AML-193 (cell line): ENCODE measurements around the gene KIFC3.

Source experiments
- DNase-seq, 2 experiments: peaks; one replicate each; lab custom pipeline; 2025; lab: John Stamatoyannopoulos, UW

KIFC3 gene

DNA sequence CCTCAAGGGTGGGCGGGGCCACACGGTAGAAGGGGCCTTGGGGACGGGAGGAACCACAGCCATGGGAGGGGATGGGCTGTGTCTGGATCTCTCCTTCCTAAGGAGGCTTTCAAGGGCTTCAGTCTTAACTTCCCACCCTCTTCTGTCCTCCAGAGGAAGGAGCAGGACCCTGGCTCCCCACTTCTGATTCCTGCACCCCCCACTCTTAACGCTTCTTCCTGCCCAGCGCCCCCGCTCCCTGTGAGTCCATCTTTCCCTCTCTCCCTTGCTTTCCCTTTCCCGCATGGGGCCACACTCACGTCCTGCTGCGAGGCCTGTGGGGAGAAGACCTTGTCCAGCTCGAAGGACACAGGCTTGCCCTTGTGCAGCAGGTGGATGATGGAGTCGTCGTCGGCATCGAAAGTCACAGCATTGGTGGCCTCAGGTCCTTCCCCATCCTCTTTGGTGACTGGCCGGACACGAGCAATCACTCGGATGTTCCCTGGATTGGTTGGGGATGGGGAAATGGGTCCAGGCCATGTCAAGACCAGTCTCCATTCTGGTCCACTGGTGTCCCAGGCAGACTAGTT is 37.0 kb downstream of the KIFC3 start:
- no peak for DNase-seq

DNA sequence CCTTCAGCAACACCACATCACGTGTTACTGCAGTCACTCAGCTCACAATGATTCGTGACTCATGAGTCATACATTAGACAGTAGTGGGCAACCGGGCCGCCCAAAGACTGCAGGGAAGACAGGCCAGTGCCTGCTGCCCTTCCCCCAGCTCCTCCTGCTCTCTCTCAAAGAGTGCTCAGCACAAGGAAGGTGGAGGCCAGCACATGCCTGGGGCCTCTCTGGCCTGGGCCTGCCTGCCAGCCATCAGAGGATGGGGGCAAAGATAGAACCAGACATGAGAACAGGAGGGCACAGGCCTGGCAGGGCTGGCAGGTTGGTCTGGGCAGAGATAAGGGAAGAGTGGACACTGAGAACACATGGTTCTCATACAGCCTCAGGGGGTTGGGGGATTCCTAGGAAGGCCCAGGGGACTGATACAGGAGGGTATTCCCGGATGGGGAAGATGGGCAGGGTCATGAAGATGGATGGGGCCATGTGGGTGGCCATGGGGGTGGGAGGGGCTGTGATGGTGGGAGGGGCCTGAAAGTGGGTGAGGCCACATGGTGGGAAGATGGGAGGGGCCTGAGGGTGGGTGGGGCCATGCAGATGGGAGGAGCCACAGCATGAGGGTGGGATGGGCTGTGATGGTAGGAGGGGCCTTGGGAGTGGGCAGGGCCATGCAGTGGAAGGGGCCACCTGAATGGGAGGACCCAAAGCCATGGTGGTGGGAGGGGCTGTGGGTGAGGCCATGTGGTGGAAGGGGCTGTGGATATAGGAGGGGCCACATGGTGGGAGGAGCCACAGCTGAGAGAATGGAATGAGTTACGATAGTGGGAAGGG is 37.7 kb downstream of the KIFC3 start:
- DNase-seq = no peak

DNA sequence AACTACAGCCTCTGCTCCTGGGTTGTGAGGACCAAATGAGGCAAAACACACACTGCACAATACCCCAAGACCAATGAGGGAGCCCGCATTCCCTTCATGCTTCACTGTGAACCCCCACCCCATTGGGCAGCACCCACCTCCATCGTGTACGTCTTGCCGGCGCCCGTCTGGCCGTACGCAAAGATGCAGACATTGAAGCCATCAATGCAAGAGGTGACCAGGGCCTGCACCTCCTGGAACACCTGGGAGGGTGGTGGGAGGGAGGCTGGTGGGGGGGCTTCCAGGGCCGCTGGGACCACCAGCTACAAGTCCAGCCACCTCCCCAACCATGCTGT is 38.3 kb downstream of the KIFC3 start:
- no peak for DNase-seq

GRCh38 chr16:57763285-57764005 is 38.8 kb downstream of the KIFC3 start:
- DNase-seq = no peak

- no peak for DNase-seq
Measured at GRCh38 chr16:57762365-57763040, 39.8 kb downstream of the KIFC3 start.

GRCh38 chr16:57761957-57762356 is 40.3 kb downstream of the KIFC3 start:
- DNase-seq = no peak

- no peak for DNase-seq
Measured at GRCh38 chr16:57761301-57761700, 41.0 kb downstream of the KIFC3 start.

GRCh38 chr16:57760357-57761160 is 41.7 kb downstream of the KIFC3 start:
- DNase-seq = no peak

DNA sequence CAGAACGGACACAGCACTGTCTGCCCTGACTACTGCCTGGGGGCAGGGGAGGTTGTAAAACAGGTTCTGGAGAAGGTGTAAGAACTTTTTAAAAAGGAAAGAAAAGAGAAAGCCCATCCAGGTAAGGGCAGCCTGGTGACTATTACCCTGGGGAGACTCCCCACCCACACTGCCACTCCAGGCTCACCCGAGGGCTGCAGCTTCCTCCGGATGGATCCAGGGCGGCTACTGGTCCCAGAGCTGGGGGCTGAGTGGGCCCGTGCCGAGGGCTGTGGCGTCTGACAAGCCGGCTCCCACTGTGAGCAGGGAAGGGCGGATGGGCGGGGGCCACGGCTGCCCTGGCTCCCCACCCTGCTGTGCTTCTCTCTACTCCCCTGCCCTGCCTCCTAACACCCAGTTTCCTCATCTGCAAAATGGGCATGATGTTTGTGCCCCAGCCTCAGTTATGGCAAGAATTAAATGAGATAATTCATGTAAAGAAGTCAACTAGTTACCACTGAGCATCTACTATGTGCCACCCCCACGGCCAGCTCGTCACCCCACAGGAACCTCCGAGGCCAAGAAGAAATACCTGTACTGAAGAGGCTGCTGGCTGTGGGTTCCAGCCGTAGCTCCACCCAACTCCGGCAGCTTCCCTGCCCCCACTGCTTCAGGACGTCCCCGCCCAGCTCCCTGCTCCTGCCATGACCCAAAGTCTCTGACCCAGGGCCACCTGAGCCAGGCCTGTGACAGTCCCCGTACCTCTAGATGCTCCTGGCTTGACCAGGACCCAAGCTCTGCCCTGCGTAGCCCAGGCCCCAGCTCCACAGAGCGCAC is 42.5 kb downstream of the KIFC3 start:
- no peak for DNase-seq

GRCh38 chr16:57759131-57759530 is 43.2 kb downstream of the KIFC3 start:
- no peak for DNase-seq

- DNase-seq = no peak
Measured at GRCh38 chr16:57758331-57759117, 43.8 kb downstream of the KIFC3 start.

- DNase-seq = no peak
Measured at GRCh38 chr16:57757883-57758282, 44.4 kb downstream of the KIFC3 start.

GRCh38 chr16:57757326-57757786 is 44.9 kb downstream of the KIFC3 start:
- DNase-seq = peak; percentile 40 to 42

DNA sequence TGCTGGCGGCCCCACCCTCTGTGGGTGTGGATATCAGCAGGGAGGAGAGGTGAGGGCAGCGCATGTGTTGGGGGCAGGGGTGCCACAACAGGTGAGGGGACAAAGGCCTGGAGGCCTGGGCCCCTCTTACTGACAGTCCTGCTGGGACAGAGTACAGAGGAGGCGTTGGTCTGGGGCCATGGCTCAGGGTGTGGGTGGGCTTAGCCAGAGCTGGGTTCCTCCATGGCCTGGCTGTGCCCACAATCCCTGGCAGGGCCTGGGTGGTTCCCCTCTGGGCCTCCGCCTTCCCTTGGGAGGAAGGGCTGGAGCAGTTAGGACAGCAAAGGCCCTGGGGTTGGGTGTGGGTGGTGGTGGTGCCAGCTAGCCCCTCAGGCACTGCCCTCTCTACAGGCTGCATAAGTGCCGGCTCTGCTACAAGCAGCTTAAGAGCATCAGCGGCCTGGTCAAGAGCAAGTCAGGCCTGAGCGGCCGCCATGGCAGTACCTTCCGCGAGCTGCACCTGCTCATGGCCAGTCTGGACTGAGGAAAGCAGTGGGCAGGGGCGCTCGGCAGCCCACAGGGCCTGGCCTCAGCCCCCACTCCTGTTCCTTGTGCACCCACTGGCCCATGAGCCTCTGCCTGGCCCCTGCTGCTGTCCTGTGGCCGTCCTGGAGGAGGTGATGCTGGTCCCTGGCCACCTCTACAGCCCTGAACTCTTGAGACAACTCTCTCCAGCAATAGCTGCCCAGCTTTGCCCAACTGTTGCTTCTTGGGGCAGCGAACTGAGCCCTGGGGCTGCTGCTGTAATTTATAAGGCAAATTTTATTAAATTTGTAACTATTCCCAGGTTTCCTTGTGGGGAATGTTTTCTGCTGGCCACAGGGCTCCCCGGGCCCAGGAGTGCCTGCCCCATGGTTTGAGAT is 45.6 kb downstream of the KIFC3 start:
- DNase-seq = no peak

- no peak for DNase-seq
Measured at GRCh38 chr16:57755726-57756423, 46.4 kb downstream of the KIFC3 start.

- DNase-seq = no peak
Measured at GRCh38 chr16:57755061-57755684, 47.1 kb downstream of the KIFC3 start.

DNA sequence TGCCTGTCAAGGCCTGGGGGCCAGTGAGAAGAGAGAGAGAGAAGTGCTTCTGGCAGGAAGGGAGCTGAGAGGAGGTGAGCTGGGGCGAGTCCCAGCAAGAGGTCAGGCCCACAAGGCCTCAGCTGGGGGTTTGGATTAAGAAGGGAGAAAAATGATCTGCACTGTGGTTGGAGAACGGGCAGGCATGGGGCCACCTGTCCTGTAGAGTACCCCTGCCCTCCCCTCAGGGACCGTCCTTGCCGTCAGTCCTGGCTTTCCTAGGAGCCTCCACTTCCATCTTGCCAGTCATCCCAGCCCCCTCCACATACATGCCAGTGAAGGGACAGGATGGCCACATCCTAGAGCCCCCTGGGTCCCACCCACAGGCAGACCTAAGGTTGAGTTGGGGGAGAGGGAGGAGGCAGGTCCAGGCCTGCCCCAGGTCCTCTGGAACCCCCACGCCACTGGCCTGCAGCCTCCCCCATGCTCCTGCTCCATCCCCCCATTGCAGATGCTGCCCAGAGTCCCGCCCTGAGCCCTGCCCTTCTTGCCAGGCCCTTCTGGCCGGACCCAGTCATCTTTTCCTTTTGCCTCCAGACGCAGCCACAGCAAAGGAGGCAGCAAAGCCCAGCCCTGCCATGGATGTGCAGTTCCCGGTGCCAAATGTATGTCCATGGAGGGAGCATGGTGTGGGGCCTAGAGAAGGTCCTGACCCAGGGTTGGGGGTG is 47.8 kb downstream of the KIFC3 start:
- no peak for DNase-seq
